Measurements from ENCODE around the gene FAM25G. TPM values are rescaled to one million over a fixed set of nuclear protein-coding genes. Genes with fewer than 3 reads are reported as not detected.

The FAM25G gene
- total RNA-seq, 2 experiments from 2014 or later = not detected

- Histone ChIP-seq H3K27ac (ENCODE audit: low read depth in 1 of 2, low read length in 2 of 2) (no peak overlapping the region), H3K9me3 (ENCODE audit: control insufficient read depth in 1 of 2, insufficient read depth in 1 of 2, low read length in 2 of 2) (peaks cover 5 to 9% of the 10 kb centered on the region in 2 experiments), H3K36me3 (ENCODE audit: insufficient read depth, low read length) (no peaks in the 10 kb centered on the region), H3K4me3 (ENCODE audit: low read length) (no peak overlapping the region), H3K27me3 (ENCODE audit: control insufficient read depth in 1 of 2, insufficient read depth in 2 of 2, low read length in 2 of 2) (peaks cover 0 to 5% of the 10 kb centered on the region in 2 experiments), H3K4me1 (ENCODE audit: insufficient read depth, low read length) (peaks cover 7% of the 10 kb centered on the region)
- Mint-ChIP-seq H3K4me1 (ENCODE audit: low read depth) (peaks cover 16% of the 10 kb centered on the region), H3K27ac (no peak overlapping the region), H3K9me3 (peaks cover 6% of the 10 kb centered on the region), H3K27me3 (no peaks in the 10 kb centered on the region), H3K4me3 (no peak overlapping the region), H3K36me3 (ENCODE audit: low read depth) (no peaks in the 10 kb centered on the region)
- DNase-seq = no peak
- TF ChIP-seq CTCF (IDR thresholded peaks at IDR 0.05) = no peak
- POLR2A ChIA-PET = no interaction called here
- ATAC-seq (ENCODE audit: poor library complexity) = no peak
- intact Hi-C loops (cut with DNase I, micrococcal nuclease) = no loop called here
- CTCF ChIA-PET = no interaction called here
Observed at GRCh38 chr10:47450442-47450841, 41.1 kb downstream of the FAM25G start.

GRCh38 chr10:47449979-47450378 lies 41.5 kb downstream of the FAM25G start:
- DNase-seq (no peak), ATAC-seq (ENCODE audit: poor library complexity) (no peak)
- intact Hi-C loops (cut with DNase I, micrococcal nuclease) = no loop called here
- H3K27ac ChIP-seq (ENCODE audit: low read depth in 1 of 2, low read length in 2 of 2) = no peak overlapping the region
- H3K27me3 Mint-ChIP-seq = no peaks in the 10 kb centered on the region
- no peaks in the 10 kb centered on the region for H3K36me3 ChIP-seq (ENCODE audit: insufficient read depth, low read length)
- peaks cover 10% of the 10 kb centered on the region for H3K9me3 Mint-ChIP-seq
- no peak for TF ChIP-seq CTCF (IDR thresholded peaks at IDR 0.05)
- no peak overlapping the region for H3K27ac Mint-ChIP-seq
- ChIA-PET POLR2A (no interaction called here), CTCF (no interaction called here)
- H3K27me3 ChIP-seq (ENCODE audit: control insufficient read depth in 1 of 2, insufficient read depth in 2 of 2, low read length in 2 of 2) = peaks cover 0 to 5% of the 10 kb centered on the region in 2 experiments
- H3K4me1 ChIP-seq (ENCODE audit: insufficient read depth, low read length) = peaks cover 7% of the 10 kb centered on the region
- H3K36me3 Mint-ChIP-seq (ENCODE audit: low read depth) = no peaks in the 10 kb centered on the region
- H3K4me3 ChIP-seq (ENCODE audit: low read length) = no peak overlapping the region
- no peak overlapping the region for H3K4me3 Mint-ChIP-seq
- H3K9me3 ChIP-seq (ENCODE audit: control insufficient read depth in 1 of 2, insufficient read depth in 1 of 2, low read length in 2 of 2) = peaks cover 9% of the 10 kb centered on the region in 2 experiments
- peaks cover 16% of the 10 kb centered on the region for H3K4me1 Mint-ChIP-seq (ENCODE audit: low read depth)

DNA sequence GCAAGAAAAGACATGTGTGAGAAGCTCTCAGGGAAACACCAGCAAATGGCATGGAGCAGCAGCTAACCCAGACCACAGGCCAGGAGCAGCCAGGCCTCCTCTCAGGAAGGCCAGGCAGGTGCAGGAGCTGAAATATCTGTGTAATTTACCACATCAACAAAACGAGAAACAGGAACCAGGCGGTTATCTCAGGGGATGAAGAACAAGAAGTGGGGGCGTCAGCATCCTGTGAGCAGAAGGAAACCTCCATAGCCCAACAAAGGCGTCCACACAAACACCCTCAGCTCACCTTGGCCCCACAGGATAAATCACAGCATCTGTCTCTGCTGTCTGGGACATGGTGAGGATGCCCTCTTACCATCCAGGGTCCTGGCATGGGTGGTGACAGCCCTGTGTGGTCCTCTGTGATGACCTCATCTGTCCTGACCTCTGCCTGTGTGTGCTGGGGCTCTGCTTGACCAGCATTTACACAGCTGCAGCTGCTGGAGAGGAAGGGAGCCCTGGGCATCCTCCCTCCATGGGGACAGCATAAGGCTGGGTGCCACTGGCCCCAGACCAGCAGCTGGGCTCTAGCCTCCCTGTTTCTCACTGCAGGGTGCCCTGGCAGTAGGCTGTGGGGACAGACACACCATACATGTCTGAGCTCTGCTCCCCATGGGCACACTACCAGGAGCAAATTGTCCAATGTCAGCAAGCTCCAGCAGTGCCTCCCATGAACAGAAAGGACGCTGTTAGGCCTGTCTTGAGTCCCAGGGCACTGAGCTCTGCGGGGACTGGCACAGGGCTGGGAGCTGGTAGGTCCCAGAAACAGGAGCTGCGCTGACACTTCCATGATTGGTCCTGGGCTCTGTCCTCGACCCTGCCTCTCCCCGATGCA lies 42.2 kb downstream of the FAM25G start:
- Histone ChIP-seq H3K27ac (ENCODE audit: low read depth in 1 of 2, low read length in 2 of 2) (no peak overlapping the region), H3K9me3 (ENCODE audit: control insufficient read depth in 1 of 2, insufficient read depth in 1 of 2, low read length in 2 of 2) (peaks cover 9 to 14% of the 10 kb centered on the region in 2 experiments), H3K4me1 (ENCODE audit: insufficient read depth, low read length) (peaks cover 7% of the 10 kb centered on the region), H3K27me3 (ENCODE audit: control insufficient read depth in 1 of 2, insufficient read depth in 2 of 2, low read length in 2 of 2) (peaks cover 0 to 5% of the 10 kb centered on the region in 2 experiments), H3K36me3 (ENCODE audit: insufficient read depth, low read length) (no peaks in the 10 kb centered on the region), H3K4me3 (ENCODE audit: low read length) (no peak overlapping the region)
- Mint-ChIP-seq H3K4me3 (no peak overlapping the region), H3K27me3 (no peaks in the 10 kb centered on the region), H3K9me3 (peaks cover 10% of the 10 kb centered on the region), H3K27ac (no peak overlapping the region), H3K4me1 (ENCODE audit: low read depth) (peaks cover 16% of the 10 kb centered on the region), H3K36me3 (ENCODE audit: low read depth) (no peaks in the 10 kb centered on the region)
- no peak for ATAC-seq (ENCODE audit: poor library complexity)
- DNase-seq = no peak
- intact Hi-C loops (cut with DNase I, micrococcal nuclease) = no loop called here
- CTCF ChIA-PET = no interaction called here
- POLR2A ChIA-PET = no interaction called here
- no peak for TF ChIP-seq CTCF (IDR thresholded peaks at IDR 0.05)

Data from CD4-positive, alpha-beta T cell (primary cell).